ENCODE results near the gene ZNF565.
"Not testable (repeated sequence)": the region's sequence is repeated elsewhere in the genome, so short reads cannot be mapped to it uniquely, and the experiment has no call there.

ZNF565 gene

DNA sequence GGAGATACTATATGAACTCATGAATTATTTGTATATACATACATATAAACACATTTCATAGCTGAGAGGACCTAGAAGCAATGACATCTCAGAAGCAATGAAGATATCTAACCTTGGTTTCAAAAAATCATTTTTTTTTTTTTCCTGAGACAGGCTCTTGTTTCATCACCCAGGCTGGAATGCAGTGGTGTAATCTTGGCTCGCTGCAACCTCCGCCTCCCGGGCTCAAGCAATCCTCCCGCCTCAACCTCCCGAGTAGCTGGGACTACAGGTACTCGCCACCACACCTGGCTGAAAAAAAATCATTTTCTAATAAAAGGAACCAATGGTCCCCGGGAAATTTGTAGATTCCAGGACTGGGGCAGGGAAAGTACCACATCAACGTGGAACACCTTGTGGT is 4.0 kb downstream of the ZNF565 start:
- no peak for DNase-seq

GRCh38 chr19:36209372-36209771 is 5.1 kb downstream of the ZNF565 start:
- DNase-seq, result no peak

DNA sequence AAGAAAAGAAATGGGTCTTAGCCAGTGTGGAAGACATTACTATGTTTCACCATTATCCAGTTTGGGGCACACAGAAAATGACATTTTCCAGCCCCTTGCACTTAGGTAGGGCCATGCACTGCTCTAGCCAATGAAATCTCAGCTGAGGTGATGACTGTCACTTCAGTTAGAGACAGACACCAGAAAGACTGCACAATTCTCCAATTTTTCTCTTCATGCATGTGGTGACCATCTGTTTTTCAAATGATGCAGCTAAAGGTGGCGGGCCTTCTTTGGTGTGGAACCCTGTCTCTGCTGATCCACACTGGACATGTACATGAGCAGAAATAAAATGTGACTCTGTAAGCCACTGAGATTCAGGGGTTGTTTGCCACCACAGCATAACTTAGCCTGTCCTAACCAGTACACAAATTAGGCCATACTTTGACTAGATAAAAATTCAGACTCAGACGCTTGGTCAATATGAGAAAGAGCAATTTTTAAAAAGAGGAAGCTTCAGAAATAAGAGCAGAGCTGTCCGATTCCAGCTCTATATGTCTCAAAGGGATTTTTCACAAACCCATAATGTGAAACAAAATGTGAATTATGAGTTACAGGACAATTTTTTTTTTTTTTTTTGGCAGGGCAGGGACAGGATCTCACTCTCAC is 6.7 kb downstream of the ZNF565 start:
- DNase-seq, result no peak

DNA sequence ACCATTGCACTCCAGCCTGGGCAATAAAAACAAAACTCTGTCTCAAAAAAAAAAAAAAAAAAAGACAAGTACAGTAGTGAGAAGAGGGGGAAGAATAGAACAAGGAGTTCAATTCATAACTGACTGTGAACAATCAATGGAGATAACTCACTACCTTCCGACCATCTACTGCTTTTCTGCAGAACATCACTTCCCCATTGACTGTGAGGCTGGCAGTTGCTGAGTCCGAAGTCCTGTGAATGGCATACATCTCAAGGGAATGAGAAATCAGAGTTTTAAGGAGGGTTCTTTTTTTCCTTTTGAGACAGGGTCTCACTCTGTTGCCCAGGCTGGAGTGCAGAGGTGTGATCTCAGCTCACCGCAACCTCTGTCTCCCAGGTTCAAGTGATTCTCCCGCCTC is 11.2 kb downstream of the ZNF565 start:
- no peak for DNase-seq

DNA sequence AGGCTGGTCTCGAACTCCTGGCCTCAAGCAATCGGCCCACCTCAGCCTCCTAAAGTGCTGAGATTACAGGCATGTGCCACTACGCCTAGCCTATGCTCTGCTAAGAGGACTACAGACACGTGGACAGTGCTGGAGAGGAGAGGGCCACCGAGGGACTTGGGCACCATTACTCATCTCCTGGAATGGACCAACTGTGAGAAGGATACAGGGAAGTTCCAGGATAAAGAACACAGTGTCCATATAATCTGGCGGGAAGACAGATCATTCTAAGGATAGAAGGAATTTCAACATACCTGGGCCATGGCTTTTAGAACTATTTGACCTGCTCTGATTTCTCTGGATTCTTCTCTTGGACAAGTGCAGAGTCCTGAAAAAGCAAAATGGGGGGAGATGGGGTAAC is 12.8 kb downstream of the ZNF565 start:
- DNase-seq, result no peak

- no peak for DNase-seq
These were observed 16.3 kb downstream of the ZNF565 start for GRCh38 chr19:36198119-36198518.

- DNase-seq, result no peak
These were observed 18.2 kb downstream of the ZNF565 start for GRCh38 chr19:36196249-36196648.

GRCh38 chr19:36186722-36187121 is 27.7 kb downstream of the ZNF565 start:
- DNase-seq, result not testable (repeated sequence)

GRCh38 chr19:36183245-36183628 is 31.2 kb downstream of the ZNF565 start:
- DNase-seq, result no peak

- no peak for DNase-seq
These were observed 31.7 kb downstream of the ZNF565 start for GRCh38 chr19:36182612-36183244.

GRCh38 chr19:36179077-36179476 is 35.4 kb downstream of the ZNF565 start:
- DNase-seq, result not testable (repeated sequence)

GRCh38 chr19:36173846-36174245 is 40.6 kb downstream of the ZNF565 start:
- DNase-seq, result not testable (repeated sequence)

DNA sequence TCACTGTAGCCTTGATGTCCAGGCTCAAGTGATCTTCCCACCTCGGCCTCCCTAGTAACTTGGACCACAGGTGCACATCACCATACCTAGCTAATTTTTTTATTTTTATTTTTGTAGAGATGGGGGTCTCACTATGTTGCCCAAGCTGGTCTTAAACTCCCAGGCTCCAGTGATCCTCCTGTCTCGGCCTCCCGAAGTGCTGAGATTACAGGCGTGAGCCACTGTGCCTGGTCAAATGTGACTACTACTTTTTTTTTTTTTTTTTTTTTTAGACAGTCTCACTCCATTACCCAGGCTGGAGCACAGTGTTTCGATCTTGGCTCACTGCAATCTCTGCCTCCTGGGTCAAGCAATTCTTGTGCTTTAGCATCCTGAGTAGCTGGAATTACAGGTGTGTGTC is 41.6 kb downstream of the ZNF565 start:
- no peak for DNase-seq

GRCh38 chr19:36169084-36169760 is 45.2 kb downstream of the ZNF565 start:
- DNase-seq, result peak; percentile 88

- DNase-seq, result no peak
These were observed 50.7 kb downstream of the ZNF565 start for GRCh38 chr19:36163813-36164212.

- DNase-seq, result no peak
These were observed 53.5 kb downstream of the ZNF565 start for GRCh38 chr19:36160821-36161596.

GRCh38 chr19:36153126-36153525 is 61.3 kb downstream of the ZNF565 start:
- DNase-seq, result no peak

- no peak for DNase-seq
These were observed 61.9 kb downstream of the ZNF565 start, which contains the start of gene COX7A1 for GRCh38 chr19:36152352-36153091. COX7A1 (minus strand) TSS chr19:36152447; CDS start chr19:36152407, 40 bp downstream.

DNA sequence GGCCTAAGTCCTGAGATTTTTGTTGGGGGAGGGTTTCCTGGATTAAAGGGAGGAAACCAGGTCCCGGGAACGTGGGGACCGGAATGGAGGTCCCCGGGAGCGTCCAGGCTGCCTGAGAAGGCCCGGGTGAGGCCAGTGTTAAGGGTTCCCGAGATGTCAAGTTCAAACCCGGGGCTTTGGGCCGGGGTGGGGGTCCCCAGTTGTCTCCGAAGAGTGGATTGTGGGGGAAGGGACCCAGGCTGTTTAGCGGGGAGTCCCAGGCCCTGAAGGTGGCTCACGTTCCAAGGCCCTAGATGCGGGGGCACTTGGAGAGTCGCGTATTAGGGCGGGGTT is 62.5 kb downstream of the ZNF565 start:
- DNase-seq, result no peak

DNA sequence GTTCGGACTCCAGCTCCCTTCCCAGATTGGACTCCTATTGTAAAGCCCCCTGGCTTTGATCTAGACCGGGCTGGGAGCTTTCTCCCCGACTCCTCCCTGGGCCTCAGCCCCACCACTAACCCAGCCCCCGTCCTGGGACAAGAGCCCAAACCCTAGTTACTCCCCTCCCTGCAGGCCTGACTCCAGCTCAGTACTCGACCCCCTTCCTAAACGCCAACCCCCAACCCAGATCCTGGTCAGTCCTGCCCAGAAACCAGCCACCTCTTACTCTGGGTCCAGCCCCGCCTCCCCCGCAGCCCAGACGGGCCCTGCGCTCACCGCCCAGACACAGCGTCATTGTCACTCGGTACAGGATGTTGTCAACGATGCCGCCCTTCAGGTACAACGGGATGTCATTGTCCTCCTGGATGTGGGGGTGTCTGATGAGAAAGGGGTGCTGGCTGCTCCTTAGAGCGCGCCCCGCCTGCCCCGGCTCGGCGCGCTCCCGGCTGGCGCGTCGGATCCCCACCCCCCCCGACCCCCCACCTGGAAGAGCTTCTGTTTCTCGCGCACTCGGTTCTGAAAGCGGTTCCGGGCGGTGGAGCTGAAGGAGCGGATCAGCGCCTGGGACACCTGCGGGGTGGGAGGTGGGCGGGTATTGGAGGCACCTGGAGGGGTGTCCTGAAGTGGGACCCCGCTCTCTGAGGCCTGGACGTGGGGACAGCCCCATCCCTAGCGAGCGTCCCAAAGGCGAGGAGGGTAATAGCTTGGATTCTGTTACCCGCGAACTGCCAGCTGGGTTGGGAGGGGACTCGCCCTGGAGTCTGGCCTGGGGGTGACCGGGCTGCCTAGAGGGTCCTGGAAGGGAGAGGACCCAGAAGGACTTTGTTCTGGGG is 63.1 kb downstream of the ZNF565 start:
- DNase-seq, result no peak

DNA sequence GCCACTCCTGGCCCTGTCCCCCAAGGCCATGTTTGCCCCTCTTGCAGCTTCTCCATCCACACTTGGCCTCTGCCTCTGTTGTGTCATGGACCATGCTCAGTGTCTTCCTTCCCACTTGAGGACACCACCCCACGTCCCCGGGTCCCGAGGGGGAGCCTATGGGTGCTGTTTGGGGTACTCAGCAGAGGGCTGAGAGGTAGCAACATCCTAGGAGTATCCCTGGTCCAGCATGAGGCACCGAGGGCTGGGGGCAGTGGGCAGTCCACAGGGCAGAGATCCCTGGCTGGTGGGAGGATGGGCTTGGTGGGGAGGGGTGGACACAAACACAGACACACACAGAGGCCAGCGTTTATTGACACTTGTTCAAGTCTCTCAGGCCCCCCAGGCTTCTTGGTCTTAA is 63.9 kb downstream of the ZNF565 start:
- DNase-seq, result no peak

All from NCI-H2029 (cell line).